GM18909 (cell line): ENCODE data around the gene CERK.
"Not testable (repeated sequence)": the region's sequence is repeated elsewhere in the genome, so short reads cannot be mapped to it uniquely, and the experiment has no call there.

Experiments used
- ATAC-seq: cut with Tn5 transposase; IDR thresholded peaks from one replicate; pipeline ENCODE4 v1.9.1; 2021; ENCODE audit warnings: mild to moderate bottlenecking; ENCODE audit not compliant: unreplicated experiment, poor library complexity

Gene CERK

GRCh38 chr22:46734830-46735453 is 3.1 kb downstream of the CERK start:
- no peak for ATAC-seq

- not testable (repeated sequence) for ATAC-seq
Observed at GRCh38 chr22:46734213-46734722, 3.8 kb downstream of the CERK start.

- ATAC-seq = no peak
Observed at GRCh38 chr22:46732513-46732912, 5.5 kb downstream of the CERK start.

- ATAC-seq = no peak
Observed at GRCh38 chr22:46732041-46732379, 6.0 kb downstream of the CERK start.

GRCh38 chr22:46731246-46732040 is 6.6 kb downstream of the CERK start:
- no peak for ATAC-seq

GRCh38 chr22:46730568-46731245 is 7.3 kb downstream of the CERK start:
- ATAC-seq = no peak

GRCh38 chr22:46728470-46728869 is 9.6 kb downstream of the CERK start:
- no peak for ATAC-seq

- ATAC-seq = no peak
Observed at GRCh38 chr22:46727813-46728364, 10.2 kb downstream of the CERK start.

GRCh38 chr22:46726986-46727317 is 11.1 kb downstream of the CERK start:
- ATAC-seq = no peak

GRCh38 chr22:46726066-46726985 is 11.7 kb downstream of the CERK start:
- ATAC-seq = no peak

- ATAC-seq = no peak
Observed at GRCh38 chr22:46725096-46725495, 13.0 kb downstream of the CERK start.

- ATAC-seq = no peak
Observed at GRCh38 chr22:46723882-46724281, 14.2 kb downstream of the CERK start.

- no peak for ATAC-seq
Observed at GRCh38 chr22:46721501-46722085, 16.5 kb downstream of the CERK start.

GRCh38 chr22:46719921-46720320 is 18.1 kb downstream of the CERK start:
- no peak for ATAC-seq

GRCh38 chr22:46714550-46714949 is 23.5 kb downstream of the CERK start:
- ATAC-seq = no peak

- ATAC-seq = no peak
Observed at GRCh38 chr22:46712288-46712687, 25.8 kb downstream of the CERK start.

- ATAC-seq = no peak
Observed at GRCh38 chr22:46710806-46711205, 27.2 kb downstream of the CERK start.

GRCh38 chr22:46708766-46709330 is 29.2 kb downstream of the CERK start:
- ATAC-seq = no peak

GRCh38 chr22:46707827-46708570 is 30.1 kb downstream of the CERK start:
- no peak for ATAC-seq
